ENCODE data around the gene SUMF2.
"Not testable (repeated sequence)": the region's sequence is repeated elsewhere in the genome, so short reads cannot be mapped to it uniquely, and the experiment has no call there.

The SUMF2 gene

GRCh38 chr7:56028942-56029630 lies 35.0 kb upstream of the SUMF2 start:
- Histone ChIP-seq H2AK5ac (ENCODE audit: low read length) (no peak overlapping the region), H4K5ac (ENCODE audit: low read length) (no peak overlapping the region), H4K8ac (ENCODE audit: low read depth, low read length) (no peak overlapping the region), H3K4me1 (ENCODE audit: control insufficient read depth, low read depth, low read length) (no peaks in the 10 kb centered on the region), H3K79me2 (ENCODE audit: control insufficient read depth, insufficient read depth, low read length) (peaks cover 6% of the 10 kb centered on the region), H3K27ac (ENCODE audit: low read depth, low read length) (no peak overlapping the region), H3K4me2 (ENCODE audit: low read length) (no peak overlapping the region), H2BK15ac (replicated peaks; ENCODE audit: low read depth) (no peak overlapping the region), H3K36me3 (ENCODE audit: control insufficient read depth, insufficient read depth, low read length) (peaks cover 2% of the 10 kb centered on the region), H3K4ac (ENCODE audit: low read depth, low read length) (no peak overlapping the region), H3K18ac (ENCODE audit: low read length) (no peak overlapping the region), H3K23ac (ENCODE audit: low read length) (no peak overlapping the region), H3K79me1 (ENCODE audit: low read length) (peaks cover 6% of the 10 kb centered on the region), H2BK5ac (ENCODE audit: low read length) (no peak overlapping the region), H2BK120ac (ENCODE audit: low read depth, low read length) (no peak overlapping the region), H3K56ac (ENCODE audit: low read length) (no peak overlapping the region), H3K4me3 (ENCODE audit: low read length) (no peak overlapping the region), H3K9ac (ENCODE audit: low read length) (no peak overlapping the region), H3K27me3 (ENCODE audit: insufficient read depth, low read length, poor library complexity) (no peaks in the 10 kb centered on the region)
- DNase-seq, result no peak
- WGBS (ENCODE audit: extremely low coverage, insufficient coverage, low lambda C conversion rate), result no CpG with 5 or more reads among the region's 9 CpGs

GRCh38 chr7:56030340-56030739 lies 33.7 kb upstream of the SUMF2 start:
- Histone ChIP-seq H3K4me2 (ENCODE audit: low read length) (no peak overlapping the region), H2BK15ac (replicated peaks; ENCODE audit: low read depth) (no peak overlapping the region), H3K4me3 (ENCODE audit: low read length) (no peak overlapping the region), H3K36me3 (ENCODE audit: control insufficient read depth, insufficient read depth, low read length) (peaks cover 2% of the 10 kb centered on the region), H3K56ac (ENCODE audit: low read length) (no peak overlapping the region), H2BK120ac (ENCODE audit: low read depth, low read length) (no peak overlapping the region), H3K9ac (ENCODE audit: low read length) (no peak overlapping the region), H3K79me1 (ENCODE audit: low read length) (peaks cover 6% of the 10 kb centered on the region), H3K79me2 (ENCODE audit: control insufficient read depth, insufficient read depth, low read length) (peaks cover 6% of the 10 kb centered on the region), H3K4ac (ENCODE audit: low read depth, low read length) (no peak overlapping the region), H2BK5ac (ENCODE audit: low read length) (no peak overlapping the region), H4K8ac (ENCODE audit: low read depth, low read length) (no peak overlapping the region), H3K27ac (ENCODE audit: low read depth, low read length) (no peak overlapping the region), H3K23ac (ENCODE audit: low read length) (no peak overlapping the region), H3K18ac (ENCODE audit: low read length) (no peak overlapping the region), H4K5ac (ENCODE audit: low read length) (no peak overlapping the region), H3K4me1 (ENCODE audit: control insufficient read depth, low read depth, low read length) (no peaks in the 10 kb centered on the region), H2AK5ac (ENCODE audit: low read length) (no peak overlapping the region), H3K27me3 (ENCODE audit: insufficient read depth, low read length, poor library complexity) (no peaks in the 10 kb centered on the region)
- no peak for DNase-seq
- WGBS (ENCODE audit: extremely low coverage, insufficient coverage, low lambda C conversion rate), result no CpG with 5 or more reads among the region's 8 CpGs

GRCh38 chr7:56031556-56031955 lies 32.5 kb upstream of the SUMF2 start:
- Histone ChIP-seq H3K4me2 (ENCODE audit: low read length) (peak overlapping the region; percentile 8), H3K56ac (ENCODE audit: low read length) (peak overlapping the region; percentile 34)
- H2AK5ac ChIP-seq (ENCODE audit: low read length); H3K27me3 ChIP-seq (ENCODE audit: insufficient read depth, low read length, poor library complexity); H2BK5ac ChIP-seq (ENCODE audit: low read length); H4K5ac ChIP-seq (ENCODE audit: low read length); H3K23ac ChIP-seq (ENCODE audit: low read length); H4K8ac ChIP-seq (ENCODE audit: low read depth, low read length); H3K4ac ChIP-seq (ENCODE audit: low read depth, low read length); H3K36me3 ChIP-seq (ENCODE audit: control insufficient read depth, insufficient read depth, low read length); H2BK120ac ChIP-seq (ENCODE audit: low read depth, low read length); H3K79me2 ChIP-seq (ENCODE audit: control insufficient read depth, insufficient read depth, low read length); H3K27ac ChIP-seq (ENCODE audit: low read depth, low read length); H2BK15ac ChIP-seq (replicated peaks; ENCODE audit: low read depth); H3K79me1 ChIP-seq (ENCODE audit: low read length); H3K4me1 ChIP-seq (ENCODE audit: control insufficient read depth, low read depth, low read length); H3K18ac ChIP-seq (ENCODE audit: low read length); H3K9ac ChIP-seq (ENCODE audit: low read length); DNase-seq; H3K4me3 ChIP-seq (ENCODE audit: low read length): not testable (repeated sequence)
- WGBS (ENCODE audit: extremely low coverage, insufficient coverage, low lambda C conversion rate), result no CpG with 5 or more reads among the region's 8 CpGs

- not testable (repeated sequence) for H4K5ac ChIP-seq (ENCODE audit: low read length); H2BK120ac ChIP-seq (ENCODE audit: low read depth, low read length); H3K18ac ChIP-seq (ENCODE audit: low read length); H3K4me2 ChIP-seq (ENCODE audit: low read length); H3K23ac ChIP-seq (ENCODE audit: low read length); H3K27me3 ChIP-seq (ENCODE audit: insufficient read depth, low read length, poor library complexity); H3K9ac ChIP-seq (ENCODE audit: low read length); H3K4me1 ChIP-seq (ENCODE audit: control insufficient read depth, low read depth, low read length); H3K27ac ChIP-seq (ENCODE audit: low read depth, low read length); H3K56ac ChIP-seq (ENCODE audit: low read length); H3K4me3 ChIP-seq (ENCODE audit: low read length); H3K4ac ChIP-seq (ENCODE audit: low read depth, low read length); H3K36me3 ChIP-seq (ENCODE audit: control insufficient read depth, insufficient read depth, low read length); H3K79me1 ChIP-seq (ENCODE audit: low read length); H2BK15ac ChIP-seq (replicated peaks; ENCODE audit: low read depth); H4K8ac ChIP-seq (ENCODE audit: low read depth, low read length); H3K79me2 ChIP-seq (ENCODE audit: control insufficient read depth, insufficient read depth, low read length); H2AK5ac ChIP-seq (ENCODE audit: low read length); DNase-seq; H2BK5ac ChIP-seq (ENCODE audit: low read length)
- no CpG with 5 or more reads among the region's 7 CpGs for WGBS (ENCODE audit: extremely low coverage, insufficient coverage, low lambda C conversion rate)
Measured at GRCh38 chr7:56032578-56032977, 31.5 kb upstream of the SUMF2 start.

GRCh38 chr7:56033671-56034432 lies 30.2 kb upstream of the SUMF2 start:
- no peak overlapping the region for H2AK5ac ChIP-seq (ENCODE audit: low read length)
- WGBS (ENCODE audit: extremely low coverage, insufficient coverage, low lambda C conversion rate), result no CpG with 5 or more reads among the region's 27 CpGs
- no peak overlapping the region for H2BK5ac ChIP-seq (ENCODE audit: low read length)
- H2BK120ac ChIP-seq (ENCODE audit: low read depth, low read length), result no peak overlapping the region
- peaks cover 2% of the 10 kb centered on the region for H3K36me3 ChIP-seq (ENCODE audit: control insufficient read depth, insufficient read depth, low read length)
- peak overlapping the region; percentile 56 for H3K4me2 ChIP-seq (ENCODE audit: low read length)
- H3K27ac ChIP-seq (ENCODE audit: low read depth, low read length), result peak overlapping the region; percentile 88
- H3K23ac ChIP-seq (ENCODE audit: low read length), result no peak overlapping the region
- peak; percentile 98 for DNase-seq
- H3K27me3 ChIP-seq (ENCODE audit: insufficient read depth, low read length, poor library complexity), result no peaks in the 10 kb centered on the region
- no peak overlapping the region for H4K8ac ChIP-seq (ENCODE audit: low read depth, low read length)
- no peak overlapping the region for H4K5ac ChIP-seq (ENCODE audit: low read length)
- no peaks in the 10 kb centered on the region for H3K4me1 ChIP-seq (ENCODE audit: control insufficient read depth, low read depth, low read length)
- H3K56ac ChIP-seq (ENCODE audit: low read length), result peak overlapping the region; percentile 81
- peaks cover 4% of the 10 kb centered on the region for H3K79me1 ChIP-seq (ENCODE audit: low read length)
- peak overlapping the region; percentile 38 for H3K4me3 ChIP-seq (ENCODE audit: low read length)
- peak overlapping the region; percentile 85 for H3K18ac ChIP-seq (ENCODE audit: low read length)
- H2BK15ac ChIP-seq (replicated peaks; ENCODE audit: low read depth), result no peak overlapping the region
- H3K4ac ChIP-seq (ENCODE audit: low read depth, low read length), result no peak overlapping the region
- H3K9ac ChIP-seq (ENCODE audit: low read length), result peak overlapping the region; percentile 68
- H3K79me2 ChIP-seq (ENCODE audit: control insufficient read depth, insufficient read depth, low read length), result peaks cover 6% of the 10 kb centered on the region
